Nephron (organoid): ENCODE data around the gene SRGAP3.

Experiments
- H3K27ac Mint-ChIP-seq, 3 experiments: 2 replicates each; pipeline ENCODE4 v1.8.0; 2020; ENCODE audit warnings: mixed read lengths in 3 of 3, mild to moderate bottlenecking in 2 of 3, moderate library complexity in 1 of 3
- H3K27me3 Mint-ChIP-seq: 2 replicates; pipeline ENCODE4 v1.8.0; 2021; ENCODE audit warnings: low read depth, mild to moderate bottlenecking, moderate library complexity, mixed read lengths
- H3K36me3 Mint-ChIP-seq: 2 replicates; pipeline ENCODE4 v1.8.0; 2020; ENCODE audit warnings: low read depth, mixed read lengths
- H3K4me1 Mint-ChIP-seq: 2 replicates; pipeline ENCODE4 v1.8.0; 2020; ENCODE audit warnings: mixed read lengths
- H3K4me3 Mint-ChIP-seq, 3 experiments: 2 replicates each; pipeline ENCODE4 v1.8.0; 2020; ENCODE audit warnings: mild to moderate bottlenecking in 3 of 3, mixed read lengths in 3 of 3, moderate library complexity in 2 of 3
- H3K9me3 Mint-ChIP-seq: 2 replicates; pipeline ENCODE4 v1.8.0; 2020; ENCODE audit warnings: mixed read lengths
- CTCF ChIP-seq, 3 experiments: fragments of 200-600 bp; sonication (generic); IDR thresholded peaks; one replicate each; pipeline ENCODE4 v1.5.0; 2021; ENCODE audit warnings: antibody characterized with exemption in 3 of 3; ENCODE audit not compliant: unreplicated experiment in 3 of 3

Gene SRGAP3

GRCh38 chr3:9119331-9119730 is 130.1 kb downstream of the SRGAP3 start:
- Mint-ChIP-seq H3K27me3 (peaks cover 5% of the 10 kb centered on the region), H3K36me3 (peaks cover 15% of the 10 kb centered on the region), H3K27ac (peak overlapping the region in 1 of 3 experiments; percentile 25), H3K9me3 (no peaks in the 10 kb centered on the region), H3K4me1 (peaks cover 37% of the 10 kb centered on the region), H3K4me3 (no peak overlapping the region)
- TF ChIP-seq CTCF (IDR thresholded peaks at IDR 0.05; ENCODE audit: unreplicated experiment in 3 of 3) = no peak

GRCh38 chr3:9118222-9118621 is 131.2 kb downstream of the SRGAP3 start:
- H3K27me3 Mint-ChIP-seq = peaks cover 6% of the 10 kb centered on the region
- peak overlapping the region in 1 of 3 experiments; percentile 25 for H3K27ac Mint-ChIP-seq
- H3K4me1 Mint-ChIP-seq = peaks cover 27% of the 10 kb centered on the region
- H3K36me3 Mint-ChIP-seq = peaks cover 20% of the 10 kb centered on the region
- H3K9me3 Mint-ChIP-seq = no peaks in the 10 kb centered on the region
- H3K4me3 Mint-ChIP-seq = no peak overlapping the region
- no peak for TF ChIP-seq CTCF (IDR thresholded peaks at IDR 0.05; ENCODE audit: unreplicated experiment in 3 of 3)

GRCh38 chr3:9117220-9117619 is 132.2 kb downstream of the SRGAP3 start:
- Mint-ChIP-seq H3K27ac (peak overlapping the region in 2 of 3 experiments; percentile 39 to 43), H3K36me3 (peaks cover 21% of the 10 kb centered on the region), H3K9me3 (no peaks in the 10 kb centered on the region), H3K27me3 (peaks cover 6% of the 10 kb centered on the region), H3K4me3 (no peak overlapping the region), H3K4me1 (peaks cover 27% of the 10 kb centered on the region)
- TF ChIP-seq CTCF (IDR thresholded peaks at IDR 0.05; ENCODE audit: unreplicated experiment in 3 of 3) = no peak

- H3K36me3 Mint-ChIP-seq = peaks cover 21% of the 10 kb centered on the region
- H3K27ac Mint-ChIP-seq = no peak overlapping the region
- peaks cover 6% of the 10 kb centered on the region for H3K27me3 Mint-ChIP-seq
- no peaks in the 10 kb centered on the region for H3K9me3 Mint-ChIP-seq
- TF ChIP-seq CTCF (IDR thresholded peaks at IDR 0.05; ENCODE audit: unreplicated experiment in 3 of 3) = no peak
- no peak overlapping the region for H3K4me3 Mint-ChIP-seq
- peaks cover 35% of the 10 kb centered on the region for H3K4me1 Mint-ChIP-seq
Observed at GRCh38 chr3:9116336-9116735, 133.1 kb downstream of the SRGAP3 start.

- Mint-ChIP-seq H3K9me3 (no peaks in the 10 kb centered on the region), H3K27ac (no peak overlapping the region), H3K4me1 (peaks cover 35% of the 10 kb centered on the region), H3K4me3 (no peak overlapping the region), H3K27me3 (peaks cover 6% of the 10 kb centered on the region), H3K36me3 (peaks cover 26% of the 10 kb centered on the region)
- TF ChIP-seq CTCF (IDR thresholded peaks at IDR 0.05; ENCODE audit: unreplicated experiment in 3 of 3) = no peak
Observed at GRCh38 chr3:9115336-9115735, 134.1 kb downstream of the SRGAP3 start.

GRCh38 chr3:9113040-9113439 is 136.4 kb downstream of the SRGAP3 start:
- H3K36me3 Mint-ChIP-seq = peaks cover 22% of the 10 kb centered on the region
- TF ChIP-seq CTCF (IDR thresholded peaks at IDR 0.05; ENCODE audit: unreplicated experiment in 3 of 3) = no peak

More at GRCh38 chr3:9113040-9113439, 136.4 kb downstream of the SRGAP3 start:
- H3K27me3 Mint-ChIP-seq = peaks cover 9% of the 10 kb centered on the region
- peak overlapping the region in 1 of 3 experiments; percentile 68 for H3K27ac Mint-ChIP-seq
- H3K4me1 Mint-ChIP-seq = peaks cover 40% of the 10 kb centered on the region
- H3K9me3 Mint-ChIP-seq = no peaks in the 10 kb centered on the region
- no peak overlapping the region for H3K4me3 Mint-ChIP-seq
